Measurements from ENCODE around the gene XXYLT1.

DNA sequence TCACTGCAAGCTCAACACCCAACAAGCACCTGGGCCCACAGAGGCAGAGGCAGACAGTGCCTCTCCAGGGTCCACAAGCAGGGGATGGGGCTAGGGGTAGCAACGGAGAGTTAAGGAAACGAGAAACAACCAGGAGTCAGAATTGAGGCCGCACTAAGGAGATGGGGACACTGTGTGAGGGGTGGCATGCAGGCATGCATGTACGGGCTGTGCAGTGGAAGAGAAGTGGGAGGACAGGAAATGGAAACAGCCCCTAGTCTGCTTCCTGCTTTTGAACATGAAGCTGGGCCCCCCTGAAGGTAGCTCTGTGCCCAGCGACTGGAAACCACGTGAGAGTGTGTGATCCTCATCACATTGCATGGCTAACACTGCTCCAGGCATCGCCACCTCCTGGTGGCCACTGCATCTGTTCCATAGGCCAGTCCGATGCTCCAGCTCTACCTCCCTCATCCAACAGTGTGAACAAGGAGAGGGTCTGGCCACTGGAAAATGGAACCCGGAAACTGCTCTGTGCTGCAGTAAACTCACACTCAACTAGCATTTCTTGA, 44.0 kb downstream of the XXYLT1 start:
- TF ChIP-seq, protein P1, sequence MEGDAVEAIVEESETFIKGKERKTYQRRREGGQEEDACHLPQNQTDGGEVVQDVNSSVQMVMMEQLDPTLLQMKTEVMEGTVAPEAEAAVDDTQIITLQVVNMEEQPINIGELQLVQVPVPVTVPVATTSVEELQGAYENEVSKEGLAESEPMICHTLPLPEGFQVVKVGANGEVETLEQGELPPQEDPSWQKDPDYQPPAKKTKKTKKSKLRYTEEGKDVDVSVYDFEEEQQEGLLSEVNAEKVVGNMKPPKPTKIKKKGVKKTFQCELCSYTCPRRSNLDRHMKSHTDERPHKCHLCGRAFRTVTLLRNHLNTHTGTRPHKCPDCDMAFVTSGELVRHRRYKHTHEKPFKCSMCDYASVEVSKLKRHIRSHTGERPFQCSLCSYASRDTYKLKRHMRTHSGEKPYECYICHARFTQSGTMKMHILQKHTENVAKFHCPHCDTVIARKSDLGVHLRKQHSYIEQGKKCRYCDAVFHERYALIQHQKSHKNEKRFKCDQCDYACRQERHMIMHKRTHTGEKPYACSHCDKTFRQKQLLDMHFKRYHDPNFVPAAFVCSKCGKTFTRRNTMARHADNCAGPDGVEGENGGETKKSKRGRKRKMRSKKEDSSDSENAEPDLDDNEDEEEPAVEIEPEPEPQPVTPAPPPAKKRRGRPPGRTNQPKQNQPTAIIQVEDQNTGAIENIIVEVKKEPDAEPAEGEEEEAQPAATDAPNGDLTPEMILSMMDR (IDR thresholded peaks at IDR 0.05; ENCODE audit: low read length) = peak; percentile 18; the same call in 1 of the 2 replicates
- TF ChIP-seq EZH2 (IDR thresholded peaks at IDR 0.05; ENCODE audit: borderline replicate concordance, low read length) = no peak
